ENCODE data around the gene RPS6KA4.
"Not testable (repeated sequence)": the region's sequence is repeated elsewhere in the genome, so short reads cannot be mapped to it uniquely, and the experiment has no call there.

The RPS6KA4 gene

GRCh38 chr11:64409278-64409677 lies 50.3 kb downstream of the RPS6KA4 start:
- Histone ChIP-seq H3K36me3 (no peaks in the 10 kb centered on the region), H3K9me3 (no peaks in the 10 kb centered on the region), H3K4me3 (ENCODE audit: low read depth, low read length) (no peak overlapping the region), H3K4me1 (peaks cover 3% of the 10 kb centered on the region; the same call in 1 of the 2 replicates), H3K27me3 (no peaks in the 10 kb centered on the region)
- TF ChIP-seq, protein P1, sequence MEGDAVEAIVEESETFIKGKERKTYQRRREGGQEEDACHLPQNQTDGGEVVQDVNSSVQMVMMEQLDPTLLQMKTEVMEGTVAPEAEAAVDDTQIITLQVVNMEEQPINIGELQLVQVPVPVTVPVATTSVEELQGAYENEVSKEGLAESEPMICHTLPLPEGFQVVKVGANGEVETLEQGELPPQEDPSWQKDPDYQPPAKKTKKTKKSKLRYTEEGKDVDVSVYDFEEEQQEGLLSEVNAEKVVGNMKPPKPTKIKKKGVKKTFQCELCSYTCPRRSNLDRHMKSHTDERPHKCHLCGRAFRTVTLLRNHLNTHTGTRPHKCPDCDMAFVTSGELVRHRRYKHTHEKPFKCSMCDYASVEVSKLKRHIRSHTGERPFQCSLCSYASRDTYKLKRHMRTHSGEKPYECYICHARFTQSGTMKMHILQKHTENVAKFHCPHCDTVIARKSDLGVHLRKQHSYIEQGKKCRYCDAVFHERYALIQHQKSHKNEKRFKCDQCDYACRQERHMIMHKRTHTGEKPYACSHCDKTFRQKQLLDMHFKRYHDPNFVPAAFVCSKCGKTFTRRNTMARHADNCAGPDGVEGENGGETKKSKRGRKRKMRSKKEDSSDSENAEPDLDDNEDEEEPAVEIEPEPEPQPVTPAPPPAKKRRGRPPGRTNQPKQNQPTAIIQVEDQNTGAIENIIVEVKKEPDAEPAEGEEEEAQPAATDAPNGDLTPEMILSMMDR (IDR thresholded peaks at IDR 0.05; ENCODE audit: low read depth, low read length), result no peak
- DNase-seq, result no peak

- H3K9me3 ChIP-seq, result no peaks in the 10 kb centered on the region
- peaks cover 3% of the 10 kb centered on the region; the same call in 1 of the 2 replicates for H3K4me1 ChIP-seq
- H3K36me3 ChIP-seq, result no peaks in the 10 kb centered on the region
- TF ChIP-seq, protein P1 (IDR thresholded peaks at IDR 0.05; ENCODE audit: low read depth, low read length), result no peak
- DNase-seq, result peak; percentile 23
- H3K27me3 ChIP-seq, result no peaks in the 10 kb centered on the region
- H3K4me3 ChIP-seq (ENCODE audit: low read depth, low read length), result no peak overlapping the region
Observed at GRCh38 chr11:64409707-64410403, 50.9 kb downstream of the RPS6KA4 start.

GRCh38 chr11:64410404-64410734 lies 51.4 kb downstream of the RPS6KA4 start:
- H3K36me3 ChIP-seq, result no peaks in the 10 kb centered on the region
- H3K4me3 ChIP-seq (ENCODE audit: low read depth, low read length), result no peak overlapping the region
- no peaks in the 10 kb centered on the region for H3K27me3 ChIP-seq
- H3K9me3 ChIP-seq, result no peaks in the 10 kb centered on the region
- peaks cover 3% of the 10 kb centered on the region; the same call in 1 of the 2 replicates for H3K4me1 ChIP-seq
- DNase-seq, result no peak
- TF ChIP-seq, protein P1 (IDR thresholded peaks at IDR 0.05; ENCODE audit: low read depth, low read length), result no peak

- TF ChIP-seq, protein P1 (IDR thresholded peaks at IDR 0.05; ENCODE audit: low read depth, low read length), result no peak
- no peaks in the 10 kb centered on the region for H3K4me1 ChIP-seq
Observed at GRCh38 chr11:64413417-64413816, 54.5 kb downstream of the RPS6KA4 start.

GRCh38 chr11:64415286-64415685 lies 56.3 kb downstream of the RPS6KA4 start:
- Histone ChIP-seq H3K36me3 (no peaks in the 10 kb centered on the region), H3K4me3 (ENCODE audit: low read depth, low read length) (no peak overlapping the region), H3K9me3 (no peaks in the 10 kb centered on the region), H3K4me1 (no peaks in the 10 kb centered on the region), H3K27me3 (no peaks in the 10 kb centered on the region)
- no peak for DNase-seq
- TF ChIP-seq, protein P1 (IDR thresholded peaks at IDR 0.05; ENCODE audit: low read depth, low read length), result no peak

More at GRCh38 chr11:64413417-64413816, 54.5 kb downstream of the RPS6KA4 start:
- Histone ChIP-seq H3K36me3 (no peaks in the 10 kb centered on the region), H3K9me3 (no peaks in the 10 kb centered on the region), H3K27me3 (no peaks in the 10 kb centered on the region), H3K4me3 (ENCODE audit: low read depth, low read length) (no peak overlapping the region)
- no peak for DNase-seq

GRCh38 chr11:64415996-64416728 lies 57.2 kb downstream of the RPS6KA4 start:
- TF ChIP-seq, protein P1 (IDR thresholded peaks at IDR 0.05; ENCODE audit: low read depth, low read length), result no peak
- Histone ChIP-seq H3K36me3 (no peaks in the 10 kb centered on the region), H3K4me3 (ENCODE audit: low read depth, low read length) (no peak overlapping the region), H3K27me3 (no peaks in the 10 kb centered on the region), H3K4me1 (no peaks in the 10 kb centered on the region), H3K9me3 (no peaks in the 10 kb centered on the region)
- DNase-seq, result no peak

GRCh38 chr11:64418233-64418632 lies 59.3 kb downstream of the RPS6KA4 start:
- DNase-seq; H3K36me3 ChIP-seq; H3K27me3 ChIP-seq; H3K9me3 ChIP-seq; H3K4me1 ChIP-seq; H3K4me3 ChIP-seq (ENCODE audit: low read depth, low read length): not testable (repeated sequence)
